ENCODE results near the gene GPR142. TPM values are rescaled to one million over a fixed set of nuclear protein-coding genes. Genes with fewer than 3 reads are reported as not detected.

GPR142 gene
- total and polyA plus RNA-seq, 2 of the 13 experiments (the other 11 are each of a cell fraction or from before 2014, with no cell fraction given): not detected

DNA sequence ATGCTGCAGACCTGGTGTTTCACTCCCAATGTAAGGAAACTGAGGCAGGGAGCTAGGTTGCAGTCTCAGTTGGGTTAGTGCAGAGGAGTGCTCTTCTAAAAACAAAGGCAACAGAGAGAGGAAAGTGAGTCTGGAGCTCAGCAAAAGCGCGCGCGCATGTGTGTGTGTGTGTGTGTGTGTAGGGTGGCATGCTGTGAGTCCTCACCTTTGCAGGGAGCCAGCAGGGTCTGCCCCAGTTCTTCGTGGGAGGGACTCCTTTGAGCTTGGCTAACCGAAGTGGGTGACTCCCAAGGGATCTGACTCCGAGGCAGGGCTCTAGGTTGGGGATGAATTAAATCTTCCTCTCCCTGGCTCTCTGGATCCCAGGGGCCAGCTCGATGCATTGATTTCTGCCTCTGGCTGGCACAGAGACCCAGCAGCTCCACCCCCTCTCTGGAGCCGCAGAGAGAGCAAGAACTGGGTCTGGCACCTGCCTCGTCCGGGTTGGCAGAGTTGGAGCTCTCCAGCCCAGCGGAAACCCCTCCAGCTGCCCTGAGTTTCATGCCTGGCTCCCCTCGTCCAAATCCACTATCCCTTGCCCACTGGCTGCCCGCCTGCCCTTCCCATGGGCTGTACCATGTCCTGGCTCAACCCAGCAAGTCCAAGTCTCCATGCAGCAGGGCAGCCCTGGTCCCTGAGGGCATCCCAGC is 4.4 kb upstream of the GPR142 start (continued):
- TF ChIP-seq, protein P1, sequence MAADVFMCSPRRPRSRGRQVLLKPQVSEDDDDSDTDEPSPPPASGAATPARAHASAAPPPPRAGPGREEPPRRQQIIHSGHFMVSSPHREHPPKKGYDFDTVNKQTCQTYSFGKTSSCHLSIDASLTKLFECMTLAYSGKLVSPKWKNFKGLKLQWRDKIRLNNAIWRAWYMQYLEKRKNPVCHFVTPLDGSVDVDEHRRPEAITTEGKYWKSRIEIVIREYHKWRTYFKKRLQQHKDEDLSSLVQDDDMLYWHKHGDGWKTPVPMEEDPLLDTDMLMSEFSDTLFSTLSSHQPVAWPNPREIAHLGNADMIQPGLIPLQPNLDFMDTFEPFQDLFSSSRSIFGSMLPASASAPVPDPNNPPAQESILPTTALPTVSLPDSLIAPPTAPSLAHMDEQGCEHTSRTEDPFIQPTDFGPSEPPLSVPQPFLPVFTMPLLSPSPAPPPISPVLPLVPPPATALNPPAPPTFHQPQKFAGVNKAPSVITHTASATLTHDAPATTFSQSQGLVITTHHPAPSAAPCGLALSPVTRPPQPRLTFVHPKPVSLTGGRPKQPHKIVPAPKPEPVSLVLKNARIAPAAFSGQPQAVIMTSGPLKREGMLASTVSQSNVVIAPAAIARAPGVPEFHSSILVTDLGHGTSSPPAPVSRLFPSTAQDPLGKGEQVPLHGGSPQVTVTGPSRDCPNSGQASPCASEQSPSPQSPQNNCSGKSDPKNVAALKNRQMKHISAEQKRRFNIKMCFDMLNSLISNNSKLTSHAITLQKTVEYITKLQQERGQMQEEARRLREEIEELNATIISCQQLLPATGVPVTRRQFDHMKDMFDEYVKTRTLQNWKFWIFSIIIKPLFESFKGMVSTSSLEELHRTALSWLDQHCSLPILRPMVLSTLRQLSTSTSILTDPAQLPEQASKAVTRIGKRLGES (CRISPR knock-in tag; IDR thresholded peaks at IDR 0.05; ENCODE audit: borderline replicate concordance): no peak
- no peak for TF ChIP-seq CBFB (CRISPR knock-in tag; IDR thresholded peaks at IDR 0.05)

DNA sequence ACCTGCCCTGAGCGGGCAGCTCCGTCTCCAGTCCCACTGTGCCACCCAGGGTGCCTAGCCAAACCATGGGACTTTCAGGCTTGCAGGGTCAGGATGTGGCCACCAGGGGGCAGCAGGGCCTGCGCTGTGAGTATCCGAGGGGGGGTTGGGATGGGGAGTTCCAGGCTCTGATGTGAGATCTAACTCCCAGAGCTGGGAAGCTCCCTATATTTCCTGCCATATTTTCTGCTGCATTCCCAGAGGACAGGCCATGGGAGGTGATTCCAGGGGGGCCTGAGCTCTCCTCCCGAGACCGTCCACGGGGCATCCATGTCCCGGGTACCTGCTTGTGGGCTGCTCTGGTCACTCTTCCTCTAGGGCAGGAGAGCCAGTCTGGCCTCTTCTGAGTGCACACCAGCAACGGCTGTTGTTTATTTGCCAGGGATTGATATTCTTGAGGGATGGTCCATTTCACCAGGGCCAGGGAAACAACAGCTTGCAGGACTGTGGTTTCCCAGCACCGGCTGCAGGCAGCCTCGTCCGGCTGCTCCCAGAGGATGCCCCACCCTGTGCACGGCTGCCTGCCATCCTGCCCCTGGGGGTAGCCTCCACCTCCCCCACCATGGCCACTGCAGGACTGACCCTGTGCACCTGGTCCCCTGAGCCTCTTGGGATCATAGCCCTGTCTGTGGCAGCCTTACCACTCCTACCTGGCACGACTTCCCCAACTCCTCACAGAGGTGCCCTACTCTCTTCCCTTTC is 1.2 kb downstream of the GPR142 start:
- Histone ChIP-seq H2AFZ (ENCODE audit: low read length) (no peak overlapping the region), H3K36me3 (replicated peaks in 1 of 2; ENCODE audit: control insufficient read depth in 1 of 2, insufficient read depth in 2 of 2, low read length in 2 of 2) (no peaks in the 10 kb centered on the region), H3K27me3 (ENCODE audit: control insufficient read depth in 1 of 2, insufficient read depth in 2 of 2, low read length in 2 of 2) (peaks cover 1 to 40% of the 10 kb centered on the region in 2 experiments; a peak in 4 of 5 replicates), H3K9me3 (ENCODE audit: low read length) (no peaks in the 10 kb centered on the region), H4K20me1 (ENCODE audit: insufficient read depth, low read length) (no peaks in the 10 kb centered on the region), H3K27ac (ENCODE audit: extremely low read length, insufficient read depth, low read length) (no peak overlapping the region), H3K4me1 (ENCODE audit: insufficient read depth, low read length) (peaks cover 4% of the 10 kb centered on the region), H3K4me3 (replicated peaks in 1 of 3; ENCODE audit: insufficient read depth in 1 of 3, low read depth in 2 of 3, low read length in 3 of 3) (no peak overlapping the region), H3K4me2 (ENCODE audit: low read depth, low read length) (no peak overlapping the region), H3K79me2 (ENCODE audit: insufficient read depth, low read length) (no peaks in the 10 kb centered on the region), H3K9ac (ENCODE audit: insufficient read depth, low read depth, low read length) (no peak overlapping the region)
- intact Hi-C loops (cut with micrococcal nuclease; ENCODE audit: unreplicated experiment) (loop anchor here (1.0 to 5.0 kb wide), 2 partner anchors 125 to 164 kb away; partner anchors contain the start of gene CD300LB), in situ Hi-C loops (cut with HindIII; ENCODE audit: extremely low pct_ligation_motif_present, low pct_unique_long_range_greater_than_20kb) (no loop called here)
- DNase-seq (ENCODE audit: low spot score) (peak; percentile 53), FAIRE-seq (peak; percentile 42), ATAC-seq (peak; percentile 76)
- 13% methylated on average over 12 of the region's 14 CpGs for WGBS (ENCODE audit: low lambda C conversion rate)
- BruUV-seq (replicated peaks): no TSS peak
- POLR2A ChIA-PET: interaction anchor here (1.9 kb wide), 1 partner anchor 85 kb away, joined by 6 read pairs; no protein-coding TSS in a partner anchor
- CTCF ChIA-PET (ENCODE audit: low intra/inter-chr PET ratio, low total read pairs): interaction anchor here (1.3 to 3.8 kb wide), 4 partner anchors 11 to 233 kb away, joined by 4 to 29 read pairs (median 10); no protein-coding TSS in a partner anchor
- TF ChIP-seq HNF4A (CRISPR knock-in tag; IDR thresholded peaks at IDR 0.05) (no peak), YY1 (IDR thresholded peaks at IDR 0.05; ENCODE audit: insufficient read depth, insufficient replicate concordance, low read depth, low read length) (peak; percentile 57), RARG (CRISPR knock-in tag; IDR thresholded peaks at IDR 0.05; ENCODE audit: low read depth) (no peak), PTBP1 (IDR thresholded peaks at IDR 0.05; ENCODE audit: low read depth, low read length, poor library complexity, severe bottlenecking) (no peak)
- TF ChIP-seq, protein P2, sequence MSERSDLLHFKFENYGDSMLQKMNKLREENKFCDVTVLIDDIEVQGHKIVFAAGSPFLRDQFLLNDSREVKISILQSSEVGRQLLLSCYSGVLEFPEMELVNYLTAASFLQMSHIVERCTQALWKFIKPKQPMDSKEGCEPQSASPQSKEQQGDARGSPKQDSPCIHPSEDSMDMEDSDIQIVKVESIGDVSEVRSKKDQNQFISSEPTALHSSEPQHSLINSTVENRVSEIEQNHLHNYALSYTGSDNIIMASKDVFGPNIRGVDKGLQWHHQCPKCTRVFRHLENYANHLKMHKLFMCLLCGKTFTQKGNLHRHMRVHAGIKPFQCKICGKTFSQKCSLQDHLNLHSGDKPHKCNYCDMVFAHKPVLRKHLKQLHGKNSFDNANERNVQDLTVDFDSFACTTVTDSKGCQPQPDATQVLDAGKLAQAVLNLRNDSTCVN (CRISPR knock-in tag; IDR thresholded peaks at IDR 0.05; ENCODE audit: borderline replicate concordance): no peak
- TF ChIP-seq, protein P3, sequence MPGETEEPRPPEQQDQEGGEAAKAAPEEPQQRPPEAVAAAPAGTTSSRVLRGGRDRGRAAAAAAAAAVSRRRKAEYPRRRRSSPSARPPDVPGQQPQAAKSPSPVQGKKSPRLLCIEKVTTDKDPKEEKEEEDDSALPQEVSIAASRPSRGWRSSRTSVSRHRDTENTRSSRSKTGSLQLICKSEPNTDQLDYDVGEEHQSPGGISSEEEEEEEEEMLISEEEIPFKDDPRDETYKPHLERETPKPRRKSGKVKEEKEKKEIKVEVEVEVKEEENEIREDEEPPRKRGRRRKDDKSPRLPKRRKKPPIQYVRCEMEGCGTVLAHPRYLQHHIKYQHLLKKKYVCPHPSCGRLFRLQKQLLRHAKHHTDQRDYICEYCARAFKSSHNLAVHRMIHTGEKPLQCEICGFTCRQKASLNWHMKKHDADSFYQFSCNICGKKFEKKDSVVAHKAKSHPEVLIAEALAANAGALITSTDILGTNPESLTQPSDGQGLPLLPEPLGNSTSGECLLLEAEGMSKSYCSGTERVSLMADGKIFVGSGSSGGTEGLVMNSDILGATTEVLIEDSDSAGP (CRISPR knock-in tag; IDR thresholded peaks at IDR 0.05; ENCODE audit: borderline replicate concordance): peak; percentile 45; the same call in 1 of the 2 replicates

All from HepG2 (cell line).